OCI-LY3 (cell line): Measurements from ENCODE around the gene TSPEAR.

ENCODE experiments used
- CTCF ChIP-seq: fragments of 200-600, 300-600 bp; sonication (generic); IDR thresholded peaks from 2 replicates; pipeline ENCODE4 v1.5.1; 2014; ENCODE audit warnings: antibody characterized with exemption, low read length, low read depth
- EZH2phosphoT487 ChIP-seq: fragments of 200-600 bp; shearing (Covaris generic); IDR thresholded peaks from 2 replicates; pipeline ENCODE4 v1.6.1; 2018; ENCODE audit warnings: antibody characterized with exemption, mixed run types, low read depth

DNA sequence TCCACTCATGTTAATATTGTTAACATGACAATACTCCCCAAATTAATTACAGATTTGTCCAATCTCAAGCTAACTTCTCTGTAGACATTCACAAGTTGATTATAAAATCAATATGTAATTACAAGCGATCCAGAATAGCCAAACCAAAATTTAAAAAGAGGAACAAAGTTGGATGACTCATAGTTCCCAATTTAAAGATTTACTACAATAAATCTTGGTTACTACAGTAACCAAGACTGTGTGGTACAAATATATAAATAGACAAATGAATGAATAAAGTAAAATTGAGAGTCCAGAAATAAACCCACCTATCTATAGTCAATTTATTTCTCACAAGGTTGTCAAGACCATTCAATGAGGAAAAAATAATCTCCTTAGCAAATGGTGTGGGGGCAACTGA is 145.0 kb downstream of the TSPEAR start:
- TF ChIP-seq EZH2phosphoT487 (no peak), CTCF (no peak)
